Amniotic epithelial cell (primary cell): ENCODE data around the gene C1QTNF6.

Experiments
- DNase-seq: peaks from one replicate; pipeline ENCODE4 v3.0.0-alpha.2; 2010; ENCODE audit warnings: low read depth

The C1QTNF6 gene

DNA sequence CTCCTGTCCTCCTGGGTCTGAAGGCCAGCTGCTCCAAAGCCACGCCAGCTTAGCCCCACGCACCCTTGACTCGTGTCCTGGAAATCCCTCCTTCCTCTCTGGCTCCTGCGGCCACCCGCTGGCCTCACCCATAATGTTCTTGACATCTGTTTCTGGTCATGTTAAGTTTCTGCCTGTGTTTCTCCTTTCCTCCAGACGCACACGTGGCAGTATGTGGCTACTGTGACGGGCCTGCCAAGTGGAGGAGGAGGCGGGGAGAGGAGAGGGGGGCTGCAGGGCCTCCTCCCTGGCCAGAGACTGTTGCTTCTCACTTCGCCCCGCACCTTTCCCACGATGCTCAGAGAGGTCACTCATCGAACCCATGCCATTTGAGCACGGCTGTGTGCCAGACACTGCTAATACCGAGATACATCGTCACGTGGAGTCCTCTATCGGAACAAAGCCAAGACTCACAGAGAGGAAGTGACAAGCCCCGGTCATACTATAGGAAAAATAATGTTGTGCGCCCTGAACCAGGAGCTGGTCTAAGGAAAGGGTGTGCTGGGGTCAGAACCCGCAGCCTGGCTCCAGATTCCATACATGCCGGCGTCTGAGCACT lies 11.5 kb downstream of the C1QTNF6 start:
- DNase-seq = peak; percentile 49

DNA sequence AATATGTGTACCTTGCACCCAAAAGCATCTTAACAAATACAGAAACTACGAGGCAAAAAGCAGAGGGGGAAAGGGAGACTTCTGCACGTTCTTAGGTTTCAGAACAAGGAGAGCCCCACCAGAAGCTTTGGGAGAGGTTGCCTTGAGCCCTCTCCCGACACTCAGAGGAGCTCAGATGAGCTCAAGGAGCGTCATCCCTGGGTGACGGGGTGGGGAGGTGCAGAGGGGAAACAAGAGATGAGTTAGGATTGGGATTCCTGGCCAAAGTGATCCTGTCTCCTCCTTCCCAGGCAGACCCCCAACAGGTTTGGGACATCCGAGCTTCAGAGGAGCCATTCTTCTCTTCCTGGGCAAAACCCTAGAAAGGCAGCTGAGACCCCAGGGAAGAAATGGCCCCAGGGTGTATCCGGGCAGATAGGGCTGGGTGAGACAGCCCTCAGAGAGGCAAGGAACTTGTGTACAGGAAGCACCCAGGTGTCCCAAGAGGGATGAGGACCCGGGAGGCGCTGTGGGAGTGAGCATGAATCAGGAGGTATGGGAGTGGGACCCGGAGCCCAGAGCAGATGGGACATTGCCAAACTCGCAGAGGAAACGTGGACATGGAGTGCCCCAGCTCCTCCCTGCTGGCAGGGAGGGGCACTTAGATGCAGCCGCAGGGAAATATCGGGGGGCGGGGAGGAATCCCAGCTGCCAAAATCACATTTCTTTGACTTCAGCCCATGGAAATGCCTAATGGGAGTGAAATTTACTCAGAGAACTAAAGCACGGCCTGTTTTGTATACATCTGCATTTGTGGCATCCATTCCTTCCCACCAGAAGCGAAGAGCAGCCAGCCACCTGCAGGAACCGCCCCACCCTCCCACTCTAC lies 12.4 kb downstream of the C1QTNF6 start:
- DNase-seq = no peak

GRCh38 chr22:37174964-37175363 lies 13.1 kb downstream of the C1QTNF6 start:
- DNase-seq = no peak

GRCh38 chr22:37173709-37174108 lies 14.3 kb downstream of the C1QTNF6 start:
- peak; percentile 37 for DNase-seq

- no peak for DNase-seq
Measured at GRCh38 chr22:37172266-37173245, 15.5 kb downstream of the C1QTNF6 start.

GRCh38 chr22:37171662-37172061 lies 16.4 kb downstream of the C1QTNF6 start:
- no peak for DNase-seq

DNA sequence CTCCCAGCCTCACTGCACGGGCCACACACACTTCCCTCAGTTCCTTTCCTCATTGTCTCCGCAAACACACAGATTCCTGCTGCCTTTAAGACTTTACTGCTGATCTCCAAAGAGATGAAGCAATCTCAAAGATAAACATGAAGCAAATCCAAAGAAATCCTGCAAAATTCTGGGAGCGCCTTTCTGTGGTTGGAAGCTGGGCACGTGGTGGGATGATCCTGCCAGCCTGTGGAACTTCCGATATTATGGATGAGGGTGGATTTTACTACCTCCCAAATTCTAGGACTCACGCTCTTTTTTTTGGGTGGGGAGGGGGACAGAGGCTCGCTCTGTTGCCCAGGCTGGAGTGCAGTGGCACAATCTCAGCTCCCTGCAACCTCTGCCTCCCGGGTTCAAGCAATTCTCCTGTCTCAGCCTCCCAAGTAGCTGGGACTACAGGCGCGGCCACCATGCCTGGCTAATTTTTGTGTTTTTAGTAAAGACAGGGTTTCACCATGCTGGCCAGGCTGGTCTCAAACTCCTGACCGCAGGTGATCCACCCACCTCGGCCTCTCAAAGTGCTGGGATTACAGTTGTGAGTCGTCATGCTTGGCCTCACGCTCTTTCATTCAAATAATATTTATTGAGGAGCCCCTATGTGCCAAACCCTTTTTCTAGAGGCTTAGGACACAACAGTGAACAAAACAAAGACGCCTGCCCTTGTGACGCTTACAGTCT lies 17.2 kb downstream of the C1QTNF6 start:
- peak; percentile 55 for DNase-seq

DNA sequence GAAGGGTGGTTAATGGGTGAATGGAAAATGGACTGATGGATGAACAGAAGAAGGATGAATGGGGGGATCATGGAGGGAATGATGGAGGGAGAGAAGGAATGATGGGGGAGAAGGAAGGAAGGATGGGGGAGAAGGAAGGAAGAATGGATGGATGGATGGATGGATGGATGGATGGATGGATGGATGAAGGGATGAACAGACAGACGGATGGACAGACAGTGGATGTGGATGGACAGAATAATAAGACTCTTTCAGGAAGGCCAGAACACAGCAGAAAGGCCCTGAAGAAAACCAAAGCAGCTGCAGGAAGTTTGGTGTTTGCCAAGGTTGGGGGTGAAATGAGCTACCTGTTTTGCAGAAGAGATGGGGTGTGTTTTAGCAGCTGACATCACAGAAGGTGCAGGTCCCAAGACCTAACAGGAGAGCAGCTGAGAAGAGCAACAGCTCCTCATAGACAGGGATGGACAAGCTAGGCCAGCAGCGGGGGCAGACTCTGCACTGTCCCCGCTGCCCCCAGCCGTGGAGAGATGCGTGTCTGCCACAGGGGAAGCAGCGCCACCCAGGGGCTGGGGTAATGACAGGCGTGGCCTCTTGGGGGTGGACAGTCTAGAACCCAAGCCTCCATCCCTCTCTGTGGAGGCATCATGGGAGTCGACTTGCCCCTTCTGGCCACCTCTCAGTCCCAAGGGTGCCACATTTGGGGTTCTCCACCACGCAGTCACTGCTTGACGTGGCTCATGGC lies 17.9 kb downstream of the C1QTNF6 start:
- DNase-seq = no peak

DNA sequence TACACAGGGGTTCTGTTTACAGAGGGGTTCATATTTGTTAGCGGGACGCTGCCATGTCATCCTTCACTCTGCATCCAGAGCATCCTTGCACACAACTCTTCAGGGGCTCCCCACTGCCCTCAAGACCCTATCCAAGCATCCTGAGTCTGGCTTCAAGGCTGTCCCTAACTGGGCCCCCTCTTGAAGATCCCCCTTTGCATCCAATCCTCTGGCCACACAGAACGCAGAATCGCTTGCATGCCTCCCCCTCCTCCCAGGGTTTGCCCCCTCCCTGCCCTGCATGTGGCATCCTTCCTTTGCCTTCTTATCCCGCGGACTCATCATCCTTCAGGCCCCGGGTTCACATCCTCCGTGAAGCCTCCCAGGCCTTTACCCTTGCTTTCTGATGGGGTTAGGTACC lies 18.6 kb downstream of the C1QTNF6 start:
- no peak for DNase-seq

- DNase-seq = no peak
Measured at GRCh38 chr22:37167981-37168647, 19.9 kb downstream of the C1QTNF6 start.

- DNase-seq = no peak
Measured at GRCh38 chr22:37167176-37167980, 20.7 kb downstream of the C1QTNF6 start.

DNA sequence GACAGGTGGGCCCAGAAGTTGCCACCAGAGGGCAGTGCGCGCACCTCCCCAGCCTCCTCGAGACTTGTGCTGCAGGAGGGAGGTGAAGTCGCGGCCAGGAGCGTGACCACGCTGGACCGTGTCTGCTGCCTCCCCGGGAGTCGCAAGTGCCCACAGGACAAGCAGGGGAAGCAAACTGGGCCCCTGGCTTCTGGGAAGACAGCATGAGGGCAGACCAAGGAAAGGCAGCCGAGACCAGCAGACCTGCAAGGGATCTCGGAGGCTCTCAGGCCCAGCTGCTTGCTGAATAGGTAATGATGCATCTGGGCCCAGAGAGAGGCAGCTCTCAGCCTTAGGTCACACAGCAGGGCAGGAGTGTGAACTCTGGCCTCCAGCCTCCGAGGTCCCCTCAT lies 21.4 kb downstream of the C1QTNF6 start:
- DNase-seq = peak; percentile 52

GRCh38 chr22:37165940-37166674 lies 21.9 kb downstream of the C1QTNF6 start:
- DNase-seq = no peak

GRCh38 chr22:37165066-37165465 lies 23.0 kb downstream of the C1QTNF6 start:
- DNase-seq = no peak

GRCh38 chr22:37164505-37164887 lies 23.6 kb downstream of the C1QTNF6 start:
- DNase-seq = no peak

GRCh38 chr22:37163575-37164504 lies 24.2 kb downstream of the C1QTNF6 start:
- no peak for DNase-seq

GRCh38 chr22:37163096-37163489 lies 25.0 kb downstream of the C1QTNF6 start:
- no peak for DNase-seq
